NT2/D1 (cell line): ENCODE measurements around the gene ELAVL3.

Experiments used
- DNase-seq: peaks from one replicate; pipeline ENCODE4 v3.0.0-alpha.2; 2011; ENCODE audit warnings: low read depth, low spot score
- H3K27me3 ChIP-seq: 2 replicates; pipeline ENCODE4 v1.6.0; 2011; ENCODE audit warnings: mild to moderate bottlenecking; ENCODE audit not compliant: insufficient read length, insufficient read depth
- H3K36me3 ChIP-seq: 2 replicates; pipeline ENCODE4 v1.6.1; 2011; ENCODE audit warnings: mild to moderate bottlenecking, low read length, mixed read lengths; ENCODE audit not compliant: insufficient read depth, insufficient read length
- H3K4me1 ChIP-seq: 2 replicates; pipeline ENCODE4 v1.5.1; 2011; ENCODE audit not compliant: insufficient read depth, insufficient read length
- H3K4me3 ChIP-seq: 2 replicates; pipeline ENCODE4 v1.5.1; 2011; ENCODE audit warnings: low read depth; ENCODE audit not compliant: insufficient read length
- H3K9ac ChIP-seq: 2 replicates; pipeline ENCODE4 v1.6.0; 2011; ENCODE audit warnings: low read depth; ENCODE audit not compliant: insufficient read length
- H3K9me3 ChIP-seq: 2 replicates; pipeline ENCODE4 v1.5.1; 2011; ENCODE audit warnings: mild to moderate bottlenecking, low read length; ENCODE audit not compliant: insufficient read depth
- SUZ12 ChIP-seq: IDR thresholded peaks from 2 replicates; pipeline ENCODE4 v1.6.1; 2011; ENCODE audit not compliant: insufficient read length, insufficient read depth; ENCODE audit errors: extremely low read depth
- YY1 ChIP-seq: IDR thresholded peaks from 2 replicates; pipeline ENCODE4 v1.6.1; 2011; ENCODE audit not compliant: insufficient read length, insufficient read depth
- ZNF274 ChIP-seq: IDR thresholded peaks from 2 replicates; pipeline ENCODE4 v1.6.1; 2011; ENCODE audit warnings: mild to moderate bottlenecking, low read depth, low read length

ELAVL3 gene

DNA sequence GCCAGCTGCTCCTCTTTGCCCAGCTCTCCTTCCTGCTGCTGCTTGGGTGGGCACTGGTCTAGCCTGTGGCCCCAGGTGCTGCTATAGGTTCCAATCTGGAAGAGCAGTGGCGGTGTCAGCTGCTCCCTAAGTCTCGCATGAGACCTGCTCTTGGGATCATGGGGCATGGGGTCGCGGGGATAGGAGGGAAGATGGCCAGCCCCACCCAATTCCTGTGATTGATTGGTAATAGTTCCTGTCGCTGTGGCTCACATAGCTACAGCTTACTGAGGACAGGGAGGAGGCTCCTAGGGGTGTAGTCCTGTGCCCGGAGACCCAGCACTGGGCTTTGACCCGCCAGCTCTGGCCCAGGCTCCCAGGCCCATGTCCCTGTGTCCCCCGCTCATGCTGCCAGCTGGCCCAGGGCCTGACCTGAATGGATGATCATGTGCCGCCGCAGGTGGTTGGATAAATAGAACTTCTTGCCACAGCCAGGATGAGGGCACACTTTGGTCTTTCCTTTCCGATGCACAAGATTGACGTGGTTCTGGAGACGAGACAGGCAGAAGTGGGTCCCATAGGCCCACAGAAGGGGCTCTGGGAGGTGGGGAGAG lies 4.5 kb upstream of the ELAVL3 start:
- peaks cover 7% of the 10 kb centered on the region for H3K36me3 ChIP-seq
- H3K4me1 ChIP-seq, result peaks cover 11% of the 10 kb centered on the region
- TF ChIP-seq ZNF274 (no peak), YY1 (no peak)
- H3K9me3 ChIP-seq, result no peaks in the 10 kb centered on the region
- H3K9ac ChIP-seq, result peak overlapping the region; percentile 44
- no peak for DNase-seq
- H3K27me3 ChIP-seq, result peaks cover 17% of the 10 kb centered on the region
- H3K4me3 ChIP-seq, result no peak overlapping the region

DNA sequence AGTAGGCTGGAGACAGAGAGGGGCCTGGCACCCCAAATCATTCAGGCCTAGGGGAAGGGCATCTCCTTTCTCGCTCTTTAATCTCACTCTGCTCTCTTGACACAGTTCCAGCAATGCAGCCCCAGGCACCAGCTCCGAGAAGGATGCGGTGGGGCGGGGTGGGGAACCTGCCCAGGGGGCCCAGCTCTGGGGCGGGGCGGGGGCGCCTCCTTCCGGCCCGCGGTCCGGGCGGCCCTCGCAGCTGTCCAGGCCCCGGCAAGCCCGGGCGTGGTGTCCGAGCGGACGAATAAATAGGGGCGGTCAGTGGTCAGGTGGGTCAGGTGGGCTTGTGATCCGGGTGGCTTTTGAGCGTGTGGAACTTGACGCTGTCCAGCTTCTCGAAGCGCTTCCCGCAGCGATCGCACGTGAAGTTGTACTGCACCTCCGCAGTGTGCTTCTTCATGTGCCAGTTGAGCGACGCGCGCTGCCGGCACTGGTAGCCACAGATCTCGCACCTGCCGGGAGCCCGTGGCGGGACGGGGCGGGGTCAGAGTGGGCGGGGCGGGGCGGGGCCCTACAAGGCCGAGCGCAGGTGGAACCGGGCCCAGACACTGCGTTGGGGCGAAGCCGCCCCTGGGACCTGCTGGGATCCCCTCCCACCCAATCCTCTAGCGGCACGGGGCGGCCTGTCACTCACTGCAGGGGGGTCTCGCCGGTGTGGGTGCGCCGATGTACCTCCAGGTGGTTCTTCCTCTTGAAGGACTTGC lies 2.7 kb upstream of the ELAVL3 start:
- Histone ChIP-seq H3K4me3 (no peak overlapping the region), H3K9ac (no peak overlapping the region), H3K27me3 (peaks cover 30% of the 10 kb centered on the region), H3K36me3 (peaks cover 7% of the 10 kb centered on the region), H3K9me3 (no peaks in the 10 kb centered on the region), H3K4me1 (peaks cover 16% of the 10 kb centered on the region)
- no peak for DNase-seq
- TF ChIP-seq YY1 (no peak), SUZ12 (no peak), ZNF274 (no peak)

DNA sequence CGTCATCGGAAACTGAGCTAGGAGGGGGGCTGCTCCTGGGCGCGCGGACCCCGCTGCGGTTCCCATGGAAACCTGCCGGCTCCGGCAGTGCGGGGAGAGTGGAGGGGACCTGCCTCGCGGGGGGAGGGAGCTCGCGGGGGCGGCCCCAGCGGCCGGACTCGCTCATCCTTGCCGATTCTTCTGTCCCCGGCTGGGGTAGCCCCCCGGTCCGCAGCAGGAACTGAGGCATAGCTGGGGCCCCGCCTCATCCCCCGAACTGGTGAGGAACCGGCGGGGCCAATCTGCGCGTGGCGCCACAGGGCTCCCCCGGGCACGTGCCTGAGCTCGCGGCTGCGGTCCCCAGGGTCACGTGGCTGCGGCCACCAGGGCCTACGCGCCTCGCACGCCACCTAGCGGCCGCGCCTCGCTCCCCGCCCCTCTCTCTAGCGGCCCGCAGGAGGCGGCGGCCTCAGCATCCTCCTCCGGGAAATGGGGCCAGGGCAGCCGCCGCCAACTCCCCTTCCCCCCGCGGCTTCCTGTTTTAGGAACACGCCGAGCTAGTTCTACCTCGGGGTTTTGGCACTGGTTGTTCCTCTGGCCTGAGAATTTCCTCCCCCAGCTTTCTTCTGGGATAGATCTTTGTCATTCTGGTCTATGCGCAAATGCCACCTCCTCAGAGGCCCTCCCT lies 1.7 kb upstream of the ELAVL3 start:
- Histone ChIP-seq H3K9me3 (no peaks in the 10 kb centered on the region), H3K4me3 (peak overlapping the region; percentile 46), H3K27me3 (peaks cover 31% of the 10 kb centered on the region), H3K4me1 (peaks cover 16% of the 10 kb centered on the region), H3K36me3 (peaks cover 6% of the 10 kb centered on the region), H3K9ac (peak overlapping the region; percentile 64)
- DNase-seq, result no peak
- no peak for TF ChIP-seq SUZ12
- TF ChIP-seq ZNF274, result no peak
- TF ChIP-seq YY1, result no peak

DNA sequence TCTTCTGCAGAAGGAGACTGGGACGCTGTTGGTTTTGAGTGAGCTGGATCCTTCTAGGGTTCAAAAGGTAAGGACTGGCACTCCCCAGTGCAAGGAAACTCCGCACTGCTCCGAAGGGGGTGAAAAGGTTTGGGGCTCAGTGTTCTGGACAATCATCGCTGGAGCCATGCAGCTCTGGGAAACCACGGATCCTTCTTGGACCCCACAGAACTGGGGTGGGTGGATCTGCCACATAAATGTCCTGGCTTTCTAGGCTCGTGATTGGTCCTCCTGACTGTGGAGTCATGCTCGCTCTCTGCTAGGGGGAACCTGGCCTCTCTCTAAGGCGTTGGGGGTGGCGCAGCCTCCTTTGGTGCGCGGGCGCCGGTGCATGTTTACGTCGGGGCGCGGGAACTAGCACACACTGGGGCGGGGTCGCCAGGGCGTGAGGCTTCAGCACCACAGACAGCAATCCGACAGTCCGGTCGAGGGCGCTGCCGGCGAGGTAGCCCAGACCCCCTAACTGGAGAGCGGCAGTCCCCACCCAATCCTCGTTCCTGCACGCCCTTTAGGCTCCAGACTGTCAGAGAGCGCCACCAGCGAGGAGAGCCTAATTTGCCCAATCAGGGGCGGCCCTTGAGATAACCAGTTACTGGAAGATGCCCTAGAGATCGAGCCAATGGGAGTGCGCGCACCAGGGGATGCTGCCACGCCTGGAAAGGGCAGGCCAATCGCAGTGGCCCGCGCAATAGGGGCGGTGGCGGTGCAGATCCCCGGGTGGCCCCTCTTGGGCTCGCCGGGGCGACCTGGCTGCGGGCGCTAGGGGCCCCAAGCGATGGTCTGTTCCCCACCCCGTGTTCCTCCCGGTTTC lies 913 bp upstream of the ELAVL3 start:
- DNase-seq, result peak; percentile 76
- peaks cover 31% of the 10 kb centered on the region for H3K27me3 ChIP-seq
- peak overlapping the region; percentile 64 for H3K9ac ChIP-seq
- peak overlapping the region; percentile 46 for H3K4me3 ChIP-seq
- TF ChIP-seq YY1 (no peak), SUZ12 (no peak), ZNF274 (no peak)
- H3K4me1 ChIP-seq, result peaks cover 16% of the 10 kb centered on the region
- no peaks in the 10 kb centered on the region for H3K9me3 ChIP-seq
- peaks cover 2% of the 10 kb centered on the region for H3K36me3 ChIP-seq

DNA sequence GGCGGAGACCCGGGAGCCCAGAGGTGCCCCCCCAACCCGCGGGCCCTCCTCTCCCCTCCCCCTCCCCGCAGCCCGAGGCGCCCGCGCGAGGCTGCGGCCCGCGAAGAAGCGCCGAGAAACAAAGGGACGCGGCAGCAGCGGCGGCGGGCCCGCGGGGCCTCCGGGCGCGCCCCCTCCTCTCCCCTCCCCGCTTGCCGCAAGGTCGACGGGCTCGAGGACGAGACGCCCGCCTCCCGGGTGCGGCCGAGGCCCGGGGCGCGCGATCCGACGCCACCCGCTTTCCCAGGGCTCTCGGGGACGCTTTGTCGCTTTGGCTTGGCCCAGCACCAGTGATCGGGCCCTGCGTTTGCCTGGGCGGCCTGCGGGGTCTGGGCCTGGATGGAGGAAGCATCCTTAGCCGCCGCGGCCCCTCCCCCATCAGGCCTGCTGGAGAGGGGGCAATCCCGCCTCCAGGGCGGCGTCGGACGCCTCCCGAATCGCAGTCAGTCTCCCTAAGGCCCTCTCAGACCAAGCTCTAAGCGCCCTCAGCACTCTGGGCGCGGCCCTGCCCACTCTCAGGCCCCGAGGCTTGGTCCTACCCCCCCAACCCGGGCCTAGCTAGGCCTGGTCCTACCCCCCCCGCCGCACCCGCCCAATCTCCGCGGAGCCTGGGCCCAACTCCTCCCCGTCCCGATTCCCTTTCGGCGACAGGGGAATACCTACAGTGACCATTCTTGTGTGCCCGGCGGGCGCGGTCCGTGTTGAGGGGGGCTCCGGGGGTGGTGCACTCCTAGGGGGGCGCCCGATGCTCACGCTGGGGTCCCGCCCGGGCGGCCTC lies 740 bp downstream of the ELAVL3 start:
- DNase-seq, result no peak
- no peaks in the 10 kb centered on the region for H3K9me3 ChIP-seq
- peak overlapping the region; percentile 42 for H3K9ac ChIP-seq
- peak overlapping the region; percentile 43 for H3K4me3 ChIP-seq
- H3K27me3 ChIP-seq, result peaks cover 31% of the 10 kb centered on the region
- H3K36me3 ChIP-seq, result peaks cover 2% of the 10 kb centered on the region
- H3K4me1 ChIP-seq, result peaks cover 16% of the 10 kb centered on the region
- TF ChIP-seq SUZ12 (peak; percentile 57), ZNF274 (no peak)

DNA sequence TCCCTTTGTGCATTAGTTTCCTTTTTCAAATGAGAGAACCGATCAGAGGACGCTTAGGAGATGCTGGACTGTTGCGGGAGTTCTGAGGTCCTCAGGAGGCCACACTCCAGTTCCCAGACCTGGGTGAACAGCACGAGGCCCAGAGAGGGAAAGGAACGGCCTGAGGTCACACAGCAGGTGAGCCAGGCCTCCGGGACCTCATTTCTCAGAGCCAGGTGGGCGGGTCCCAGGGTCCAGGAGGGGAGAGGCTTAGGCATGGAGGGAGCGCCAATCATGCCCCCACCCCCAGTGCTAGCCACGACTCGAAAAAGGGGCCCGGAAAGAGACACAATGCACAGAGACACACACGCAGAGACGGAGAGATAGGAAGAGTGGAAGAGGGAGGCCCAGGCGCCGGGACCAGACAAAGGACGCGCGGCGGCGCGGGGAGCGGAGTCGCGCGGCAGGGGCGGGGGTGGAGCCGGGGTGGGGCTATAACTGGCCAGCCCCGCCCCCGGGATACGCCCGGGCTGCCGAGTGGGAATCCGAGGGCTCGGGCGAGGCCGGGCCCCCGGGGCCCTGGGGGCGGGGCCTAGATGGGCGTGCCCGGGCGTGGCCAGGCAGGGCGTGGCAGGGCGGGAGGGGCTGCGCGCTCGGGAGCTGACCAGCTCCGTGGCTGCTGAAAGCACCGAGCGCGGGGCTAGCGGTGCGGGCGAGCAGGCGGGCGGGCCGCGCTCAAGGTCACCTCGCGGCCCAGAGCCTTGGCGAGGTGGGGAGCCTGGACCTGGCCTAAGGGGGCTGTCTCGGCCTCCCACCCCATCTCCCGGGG lies 1.6 kb downstream of the ELAVL3 start:
- H3K4me1 ChIP-seq, result peaks cover 16% of the 10 kb centered on the region
- H3K27me3 ChIP-seq, result peaks cover 31% of the 10 kb centered on the region
- peaks cover 2% of the 10 kb centered on the region for H3K36me3 ChIP-seq
- peak overlapping the region; percentile 43 for H3K4me3 ChIP-seq
- peak; percentile 76 for DNase-seq
- TF ChIP-seq ZNF274 (no peak), YY1 (no peak), SUZ12 (no peak)
- no peaks in the 10 kb centered on the region for H3K9me3 ChIP-seq
- peak overlapping the region; percentile 71 for H3K9ac ChIP-seq
